ENCODE results near the gene ADAM19.

Gene ADAM19

DNA sequence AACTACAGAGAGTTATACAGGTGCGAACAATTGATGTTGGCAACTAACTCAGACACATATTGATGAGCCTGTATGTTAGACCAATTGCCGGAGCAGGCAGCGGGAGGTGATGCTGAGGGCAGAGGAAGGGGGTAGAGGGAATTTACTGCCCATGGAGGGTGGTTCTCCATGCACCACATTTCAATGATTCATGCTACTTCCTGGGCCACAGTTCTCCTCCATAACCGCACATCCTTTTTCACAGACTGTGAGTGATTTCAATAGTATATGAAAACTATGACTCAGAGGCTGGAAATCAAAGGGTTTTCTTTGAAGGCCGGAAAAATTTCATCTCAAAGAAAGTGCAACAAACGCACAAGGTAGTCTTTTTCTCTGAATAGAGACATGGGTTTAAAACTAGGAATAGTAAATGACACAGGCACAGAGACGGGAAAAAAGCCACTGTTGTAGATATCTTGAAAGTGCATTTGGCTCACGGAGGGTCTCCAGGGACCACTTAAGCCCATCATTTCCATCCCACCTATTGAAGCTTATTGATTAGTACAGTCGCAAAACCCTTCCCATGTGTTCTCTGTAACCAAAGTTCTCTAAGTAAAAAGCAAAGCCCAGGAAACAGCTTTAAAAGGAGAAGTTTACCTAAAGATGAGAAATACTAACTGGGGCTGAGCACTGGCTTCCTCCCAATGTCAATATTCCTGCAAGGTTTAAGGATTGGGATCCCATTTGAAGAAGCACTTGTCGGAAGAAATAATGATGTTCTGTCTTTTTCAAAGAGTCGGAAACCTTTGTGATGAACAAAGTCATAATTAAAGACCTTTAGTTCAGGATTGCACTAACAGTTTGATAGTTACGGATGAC lies 28.0 kb upstream of the ADAM19 start:
- peak; percentile 86 for DNase-seq (ENCODE audit: low read depth)
- TF ChIP-seq, protein P1, sequence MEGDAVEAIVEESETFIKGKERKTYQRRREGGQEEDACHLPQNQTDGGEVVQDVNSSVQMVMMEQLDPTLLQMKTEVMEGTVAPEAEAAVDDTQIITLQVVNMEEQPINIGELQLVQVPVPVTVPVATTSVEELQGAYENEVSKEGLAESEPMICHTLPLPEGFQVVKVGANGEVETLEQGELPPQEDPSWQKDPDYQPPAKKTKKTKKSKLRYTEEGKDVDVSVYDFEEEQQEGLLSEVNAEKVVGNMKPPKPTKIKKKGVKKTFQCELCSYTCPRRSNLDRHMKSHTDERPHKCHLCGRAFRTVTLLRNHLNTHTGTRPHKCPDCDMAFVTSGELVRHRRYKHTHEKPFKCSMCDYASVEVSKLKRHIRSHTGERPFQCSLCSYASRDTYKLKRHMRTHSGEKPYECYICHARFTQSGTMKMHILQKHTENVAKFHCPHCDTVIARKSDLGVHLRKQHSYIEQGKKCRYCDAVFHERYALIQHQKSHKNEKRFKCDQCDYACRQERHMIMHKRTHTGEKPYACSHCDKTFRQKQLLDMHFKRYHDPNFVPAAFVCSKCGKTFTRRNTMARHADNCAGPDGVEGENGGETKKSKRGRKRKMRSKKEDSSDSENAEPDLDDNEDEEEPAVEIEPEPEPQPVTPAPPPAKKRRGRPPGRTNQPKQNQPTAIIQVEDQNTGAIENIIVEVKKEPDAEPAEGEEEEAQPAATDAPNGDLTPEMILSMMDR (conservative IDR thresholded peaks at IDR 0.05; ENCODE audit: low read length) = no peak

GRCh38 chr5:157602505-157602904 lies 26.9 kb upstream of the ADAM19 start:
- TF ChIP-seq, protein P1 (conservative IDR thresholded peaks at IDR 0.05; ENCODE audit: low read length) = no peak
- DNase-seq (ENCODE audit: low read depth) = no peak
- H3K4me3 ChIP-seq (ENCODE audit: low read length) = no peak overlapping the region

More for the DNA sequence above, 28.0 kb upstream of the ADAM19 start:
- H3K4me3 ChIP-seq (ENCODE audit: low read length) = no peak overlapping the region

- TF ChIP-seq, protein P1 (conservative IDR thresholded peaks at IDR 0.05; ENCODE audit: low read length) = no peak
- no peak overlapping the region for H3K4me3 ChIP-seq (ENCODE audit: low read length)
- no peak for DNase-seq (ENCODE audit: low read depth)
Measured at GRCh38 chr5:157600252-157600651, 24.7 kb upstream of the ADAM19 start.

GRCh38 chr5:157599565-157599964 lies 24.0 kb upstream of the ADAM19 start:
- DNase-seq (ENCODE audit: low read depth) = no peak
- no peak overlapping the region for H3K4me3 ChIP-seq (ENCODE audit: low read length)
- TF ChIP-seq, protein P1 (conservative IDR thresholded peaks at IDR 0.05; ENCODE audit: low read length) = no peak

GRCh38 chr5:157598350-157598936 lies 22.9 kb upstream of the ADAM19 start:
- DNase-seq (ENCODE audit: low read depth) = no peak
- H3K4me3 ChIP-seq (ENCODE audit: low read length) = no peak overlapping the region
- TF ChIP-seq, protein P1 (conservative IDR thresholded peaks at IDR 0.05; ENCODE audit: low read length) = no peak

- TF ChIP-seq, protein P1 (conservative IDR thresholded peaks at IDR 0.05; ENCODE audit: low read length) = no peak
- DNase-seq (ENCODE audit: low read depth) = no peak
Measured at GRCh38 chr5:157597277-157597676, 21.7 kb upstream of the ADAM19 start.

GRCh38 chr5:157596487-157596886 lies 20.9 kb upstream of the ADAM19 start:
- TF ChIP-seq, protein P1 (conservative IDR thresholded peaks at IDR 0.05; ENCODE audit: low read length) = no peak
- H3K4me3 ChIP-seq (ENCODE audit: low read length) = no peak overlapping the region
- DNase-seq (ENCODE audit: low read depth) = peak; percentile 21

More at GRCh38 chr5:157597277-157597676, 21.7 kb upstream of the ADAM19 start:
- no peak overlapping the region for H3K4me3 ChIP-seq (ENCODE audit: low read length)
